Brain pericyte (primary cell): ENCODE data around the gene STK24.
"Not testable (repeated sequence)": the region's sequence is repeated elsewhere in the genome, so short reads cannot be mapped to it uniquely, and the experiment has no call there.

Experiments used
- DNase-seq: peaks from one replicate; pipeline ENCODE4 v3.0.0-alpha.2; 2012; ENCODE audit warnings: low read depth, low spot score

The STK24 gene

GRCh38 chr13:98438246-98439125 lies 138.4 kb downstream of the STK24 start:
- no peak for DNase-seq

DNA sequence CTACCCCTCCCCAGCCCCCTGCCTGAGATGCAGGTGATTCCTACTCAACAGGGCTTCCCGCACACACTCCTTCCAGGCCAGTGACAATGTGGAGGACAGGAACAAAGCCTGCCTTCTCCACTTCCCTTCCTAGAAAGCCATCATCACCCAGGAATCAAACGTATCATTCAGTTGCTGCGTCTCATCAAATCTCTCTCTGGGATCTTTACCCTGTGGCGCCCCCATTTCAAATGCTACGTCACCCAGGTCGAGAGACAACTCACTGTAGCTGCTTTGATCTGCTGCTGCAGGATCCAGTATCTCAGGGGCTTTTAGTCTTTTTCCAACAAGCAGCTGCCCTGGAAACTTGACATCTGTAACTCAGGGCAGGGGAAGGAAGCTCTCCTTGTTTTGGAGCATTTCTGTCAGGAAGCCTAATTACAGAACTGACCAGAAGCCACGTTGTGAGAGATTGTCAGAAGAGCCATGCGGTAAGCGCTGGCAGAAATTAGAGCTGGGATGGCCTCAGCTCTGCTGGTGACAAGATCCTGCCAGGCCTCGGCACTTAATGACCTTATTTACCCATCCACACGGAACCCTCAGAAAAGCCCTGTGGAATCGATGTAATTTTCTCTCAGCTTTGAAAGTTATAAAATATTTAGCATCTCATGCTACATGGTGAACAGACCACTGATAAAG lies 140.5 kb downstream of the STK24 start:
- no peak for DNase-seq

GRCh38 chr13:98435376-98435775 lies 141.5 kb downstream of the STK24 start:
- DNase-seq = no peak

DNA sequence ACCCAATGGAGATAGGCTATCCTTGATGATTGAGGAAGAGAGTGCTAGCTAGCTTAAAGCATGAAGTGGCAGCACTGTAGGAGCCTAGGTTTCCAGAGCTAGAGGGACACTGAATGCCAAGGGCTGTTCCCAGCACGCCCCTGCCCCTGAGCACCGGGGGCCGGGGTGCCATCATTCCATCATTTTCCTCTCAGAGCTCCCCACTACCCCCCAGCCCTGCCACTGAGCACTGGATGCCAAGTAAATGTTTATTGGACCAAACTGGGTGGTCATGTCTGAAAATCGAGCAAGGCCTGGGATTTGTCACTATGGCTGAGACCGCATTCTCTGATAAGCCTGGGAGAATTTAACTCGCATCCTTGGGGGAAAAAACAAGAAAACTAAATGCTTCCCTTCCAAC lies 142.8 kb downstream of the STK24 start:
- no peak for DNase-seq

DNA sequence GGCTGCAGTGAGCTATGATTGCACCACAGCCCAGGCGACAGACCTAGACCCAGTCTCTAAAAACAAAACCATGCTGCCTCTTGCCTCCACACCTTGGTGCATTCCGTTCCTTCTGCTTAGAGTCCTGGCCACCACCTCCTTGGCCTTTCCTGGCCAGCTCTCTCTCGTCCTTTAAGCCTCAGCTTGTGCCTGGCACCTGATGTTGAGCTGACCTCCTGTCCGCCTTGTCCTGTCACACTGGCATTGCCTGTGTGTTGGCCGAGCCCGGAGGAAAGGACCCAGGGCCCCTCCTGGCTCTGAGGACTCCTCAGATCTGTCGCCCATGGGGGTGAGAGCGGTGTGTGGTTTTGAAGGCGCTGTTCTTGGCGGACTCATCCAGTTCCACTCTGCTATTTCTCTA lies 143.3 kb downstream of the STK24 start:
- no peak for DNase-seq

GRCh38 chr13:98432638-98433037 lies 144.3 kb downstream of the STK24 start:
- DNase-seq = no peak

- no peak for DNase-seq
These were observed 146.8 kb downstream of the STK24 start for GRCh38 chr13:98429977-98430736.

- DNase-seq = no peak
These were observed 147.4 kb downstream of the STK24 start for GRCh38 chr13:98429531-98429930.

GRCh38 chr13:98429081-98429480 lies 147.8 kb downstream of the STK24 start:
- DNase-seq = no peak

GRCh38 chr13:98428256-98428966 lies 148.5 kb downstream of the STK24 start:
- no peak for DNase-seq

DNA sequence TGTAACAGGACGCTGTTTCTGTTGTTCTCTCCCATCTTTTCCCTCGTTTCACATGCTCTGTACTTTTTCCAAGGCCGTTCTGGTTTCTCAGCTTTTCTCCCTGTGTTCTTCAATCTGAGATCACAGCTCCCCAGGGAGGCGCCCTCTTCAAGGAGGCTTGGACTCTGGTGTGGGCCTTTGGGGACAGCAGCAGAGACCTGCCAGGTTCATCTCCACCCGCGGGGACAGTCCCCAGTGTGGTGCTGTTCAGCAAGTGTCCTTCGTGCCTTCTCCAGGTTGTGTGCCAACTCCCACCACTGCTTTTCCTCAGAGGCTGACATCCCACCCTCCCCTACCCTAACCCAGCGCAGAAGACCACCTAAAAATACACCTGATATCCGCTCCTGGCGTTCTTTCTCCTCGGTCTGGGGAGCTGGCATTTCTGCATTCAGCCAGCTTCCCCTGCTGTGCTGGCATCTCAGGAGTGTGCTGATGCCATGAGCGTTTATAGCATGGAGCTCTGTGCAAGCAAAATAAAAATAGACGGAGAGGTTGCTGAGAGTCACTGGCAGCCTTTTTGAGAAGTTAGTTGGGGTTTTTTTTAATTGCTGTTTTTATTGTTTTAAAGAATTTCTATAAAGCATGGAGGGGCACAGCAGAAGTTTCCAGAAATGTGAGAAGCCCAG lies 149.4 kb downstream of the STK24 start:
- no peak for DNase-seq

- no peak for DNase-seq
These were observed 153.5 kb downstream of the STK24 start for GRCh38 chr13:98423417-98423816.

DNA sequence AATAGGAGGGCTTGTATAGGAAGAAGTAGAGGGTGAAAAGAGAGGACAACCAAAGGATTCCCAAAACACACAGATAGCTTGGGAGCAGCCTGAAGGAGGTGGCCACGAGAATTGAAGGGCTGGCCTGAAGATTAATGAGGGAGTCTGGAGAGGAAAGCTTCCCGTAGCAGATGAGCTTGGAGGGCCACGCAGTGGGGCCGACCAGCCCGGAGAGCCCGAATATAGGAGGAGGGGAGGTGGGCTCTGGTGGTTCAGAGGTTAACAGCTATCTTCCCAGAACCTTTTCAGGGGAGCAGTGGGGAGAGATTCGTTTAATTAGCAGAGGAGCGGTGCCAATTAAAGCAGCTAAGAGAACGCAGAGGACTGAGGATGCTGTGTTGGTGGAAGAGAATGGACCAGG lies 154.9 kb downstream of the STK24 start:
- no peak for DNase-seq

DNA sequence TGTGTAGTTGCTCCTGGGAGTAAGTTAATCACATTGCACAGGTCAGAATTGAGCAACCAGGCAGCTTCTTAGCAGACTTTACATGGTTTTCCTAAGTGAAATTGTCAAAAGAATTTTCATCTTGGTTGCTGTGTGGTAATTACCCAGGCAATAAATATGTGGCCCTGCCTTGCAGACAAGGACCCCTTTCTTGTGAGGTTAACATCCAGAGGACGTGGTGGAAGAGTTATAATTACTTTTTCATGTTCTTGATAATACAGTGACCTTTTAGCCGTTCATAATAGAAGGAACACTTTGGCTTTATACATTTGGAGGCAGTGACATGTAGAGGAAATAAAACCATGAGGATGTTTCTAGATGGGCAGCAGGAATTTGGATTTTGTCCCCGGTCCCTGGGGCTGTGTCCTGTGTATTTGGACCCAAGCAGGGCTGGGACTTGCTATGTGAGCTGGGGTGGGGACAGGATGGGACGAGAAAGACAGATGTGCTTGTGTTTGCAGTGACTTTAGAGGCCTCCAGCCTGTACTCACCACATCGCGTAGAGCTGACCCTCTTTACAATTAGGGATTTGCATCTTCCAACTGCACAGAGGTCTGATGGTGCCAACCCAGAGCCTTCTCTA lies 156.2 kb downstream of the STK24 start:
- no peak for DNase-seq

DNA sequence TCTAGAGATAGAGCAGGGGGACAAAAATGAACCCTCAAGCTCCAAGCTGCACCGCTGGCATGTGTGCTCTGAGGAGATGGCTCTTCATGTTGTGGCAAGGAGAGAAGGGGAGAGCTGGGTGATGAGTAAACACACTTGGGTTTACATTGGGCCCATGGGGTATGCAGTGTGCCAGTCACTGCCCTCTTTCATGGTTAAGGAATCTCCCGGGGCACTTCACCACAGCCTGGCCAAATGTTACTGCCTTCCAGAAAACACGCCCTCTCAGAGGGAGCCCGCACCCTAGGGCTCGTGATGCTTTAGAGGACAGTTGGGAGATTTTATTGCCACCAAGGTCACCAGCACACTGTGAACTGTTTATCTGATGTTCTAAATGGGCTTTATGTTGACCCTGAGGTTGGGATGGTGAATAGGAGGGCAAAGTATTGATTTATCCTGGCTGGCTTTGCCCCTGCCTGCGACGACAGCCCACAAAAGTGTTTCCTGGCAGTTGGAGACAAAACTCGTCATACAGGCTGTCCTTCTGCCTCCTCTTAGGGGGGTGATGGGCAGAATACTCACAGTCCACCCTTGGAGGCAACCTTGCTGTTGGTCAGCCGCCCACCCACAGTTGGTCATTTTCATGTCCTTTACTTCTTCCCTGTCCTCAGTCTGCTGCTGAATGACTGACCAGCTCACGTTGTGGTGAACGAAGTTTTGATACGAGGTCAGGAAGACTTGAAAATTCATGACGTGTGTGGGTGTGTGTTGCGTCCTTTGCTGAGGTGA lies 156.9 kb downstream of the STK24 start:
- DNase-seq = no peak

- DNase-seq = no peak
These were observed 160.5 kb downstream of the STK24 start for GRCh38 chr13:98416408-98416807.

GRCh38 chr13:98415326-98416070 lies 161.4 kb downstream of the STK24 start:
- no peak for DNase-seq

- DNase-seq = no peak
These were observed 163.1 kb downstream of the STK24 start for GRCh38 chr13:98413796-98414195.

- not testable (repeated sequence) for DNase-seq
These were observed 163.6 kb downstream of the STK24 start for GRCh38 chr13:98413278-98413677.
